22Rv1 (cell line): ENCODE measurements around the gene C1orf174.

ENCODE experiments used
- H3K27ac ChIP-seq: fragments of 450-650 bp; 2 replicates; pipeline ENCODE4 v1.5.1; 2017
- ZFX ChIP-seq: fragments of 450-650 bp; IDR thresholded peaks from 2 replicates; pipeline ENCODE4 v1.6.1; 2017; ENCODE audit warnings: antibody characterized with exemption, borderline replicate concordance
- TF ChIP-seq, protein P1 (sequence below): fragments of 450-650 bp; IDR thresholded peaks from 2 replicates; pipeline ENCODE4 v1.5.1; 2017; ENCODE audit warnings: mild to moderate bottlenecking

C1orf174 gene

DNA sequence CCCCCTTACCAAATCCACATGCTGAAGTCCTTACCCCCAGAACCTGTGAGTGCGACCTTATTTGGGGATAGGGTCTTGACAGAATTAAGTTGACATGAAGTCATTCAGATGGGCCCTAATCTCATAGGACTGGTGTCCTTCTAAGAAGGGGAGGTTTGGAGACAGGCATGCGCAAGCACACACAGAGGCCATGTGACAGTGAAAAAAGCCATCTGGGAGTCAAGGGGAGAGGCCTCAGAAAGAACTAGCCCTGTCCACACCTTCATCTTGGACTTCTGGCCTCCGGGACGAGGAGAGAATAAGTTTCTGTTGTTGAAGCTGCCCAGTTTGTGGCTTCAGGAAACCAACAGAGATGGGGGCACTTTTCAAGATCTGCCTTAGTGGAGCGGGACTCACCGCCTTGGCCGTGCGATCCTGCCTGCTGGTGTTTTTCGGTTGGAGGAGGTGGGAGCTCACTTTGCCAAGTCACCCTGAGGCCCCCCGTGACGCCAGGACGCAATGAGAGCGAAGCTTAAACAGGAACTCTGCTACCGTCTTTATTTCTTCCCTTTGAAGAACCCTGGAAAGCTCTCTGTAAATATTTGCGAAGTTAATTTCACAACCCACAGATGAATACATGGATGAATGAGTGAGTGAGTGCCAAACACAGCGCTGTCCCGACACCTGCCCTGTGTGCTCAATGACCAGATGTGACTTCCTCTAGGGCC, 42.5 kb upstream of the C1orf174 start:
- H3K27ac ChIP-seq = no peak overlapping the region
- no peak for TF ChIP-seq ZFX

DNA sequence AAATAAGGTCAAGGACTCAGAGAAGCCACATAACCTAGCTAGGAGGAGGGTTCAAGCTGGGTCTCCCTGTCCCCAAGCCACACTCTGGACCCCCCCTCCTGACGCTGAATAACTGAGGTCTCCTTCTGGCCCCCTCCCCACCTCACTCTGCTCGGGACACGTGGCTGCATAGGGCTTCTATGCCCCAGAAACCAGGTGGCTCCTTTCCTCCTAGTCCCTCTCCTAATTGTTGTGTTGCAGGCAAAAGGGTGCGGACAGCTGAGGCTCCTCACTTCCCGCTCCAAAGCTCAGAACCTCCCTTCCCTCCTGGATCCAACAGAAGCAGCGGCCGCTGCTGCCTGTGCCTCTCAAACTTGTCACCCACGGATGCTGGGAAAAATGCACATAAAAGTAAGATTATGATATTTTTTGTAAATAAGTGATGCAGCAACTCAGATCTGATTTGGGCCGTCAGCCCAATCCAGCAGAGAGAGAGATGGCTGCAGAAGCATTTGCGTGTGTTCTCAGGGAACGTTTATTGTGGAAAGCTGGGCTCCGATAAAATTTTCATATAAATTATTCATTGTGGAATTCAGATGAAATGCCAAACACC, 40.8 kb upstream of the C1orf174 start:
- no peak for TF ChIP-seq ZFX
- TF ChIP-seq, protein P1, sequence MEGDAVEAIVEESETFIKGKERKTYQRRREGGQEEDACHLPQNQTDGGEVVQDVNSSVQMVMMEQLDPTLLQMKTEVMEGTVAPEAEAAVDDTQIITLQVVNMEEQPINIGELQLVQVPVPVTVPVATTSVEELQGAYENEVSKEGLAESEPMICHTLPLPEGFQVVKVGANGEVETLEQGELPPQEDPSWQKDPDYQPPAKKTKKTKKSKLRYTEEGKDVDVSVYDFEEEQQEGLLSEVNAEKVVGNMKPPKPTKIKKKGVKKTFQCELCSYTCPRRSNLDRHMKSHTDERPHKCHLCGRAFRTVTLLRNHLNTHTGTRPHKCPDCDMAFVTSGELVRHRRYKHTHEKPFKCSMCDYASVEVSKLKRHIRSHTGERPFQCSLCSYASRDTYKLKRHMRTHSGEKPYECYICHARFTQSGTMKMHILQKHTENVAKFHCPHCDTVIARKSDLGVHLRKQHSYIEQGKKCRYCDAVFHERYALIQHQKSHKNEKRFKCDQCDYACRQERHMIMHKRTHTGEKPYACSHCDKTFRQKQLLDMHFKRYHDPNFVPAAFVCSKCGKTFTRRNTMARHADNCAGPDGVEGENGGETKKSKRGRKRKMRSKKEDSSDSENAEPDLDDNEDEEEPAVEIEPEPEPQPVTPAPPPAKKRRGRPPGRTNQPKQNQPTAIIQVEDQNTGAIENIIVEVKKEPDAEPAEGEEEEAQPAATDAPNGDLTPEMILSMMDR = no peak
- H3K27ac ChIP-seq = no peak overlapping the region

DNA sequence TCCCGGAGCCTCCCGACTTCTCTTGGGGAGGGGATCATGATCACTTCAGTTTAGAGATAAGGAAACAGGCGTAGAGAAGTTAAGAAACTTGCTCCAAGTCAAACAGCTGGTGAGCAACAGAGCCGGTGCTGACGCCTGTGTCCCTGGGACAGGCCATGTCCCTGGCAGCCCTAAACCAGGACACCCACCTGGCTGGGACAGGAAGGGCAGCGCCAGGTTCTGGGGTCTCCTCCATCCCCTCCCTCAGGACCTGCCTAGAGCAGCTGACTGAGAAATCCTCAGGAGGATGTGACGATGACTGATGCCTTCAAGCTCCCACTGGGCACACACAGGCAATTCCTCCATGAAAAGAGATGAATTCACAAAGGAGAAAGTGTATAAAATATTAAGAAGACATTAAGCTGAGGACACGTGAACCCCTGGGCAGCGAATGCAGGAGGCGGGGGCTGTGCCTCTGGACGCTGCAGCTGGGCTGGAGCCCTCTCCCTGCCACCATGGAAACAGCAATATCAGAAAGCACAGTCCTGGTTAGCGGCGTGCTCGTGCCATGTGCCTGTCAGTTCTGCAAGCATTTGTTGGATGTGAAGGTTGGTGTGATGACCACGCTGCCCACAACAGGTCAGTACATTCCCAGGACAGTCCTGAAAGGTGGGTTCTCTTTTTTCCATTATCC, 40.1 kb upstream of the C1orf174 start:
- TF ChIP-seq ZFX = no peak
- TF ChIP-seq, protein P1 = no peak
- no peak overlapping the region for H3K27ac ChIP-seq

DNA sequence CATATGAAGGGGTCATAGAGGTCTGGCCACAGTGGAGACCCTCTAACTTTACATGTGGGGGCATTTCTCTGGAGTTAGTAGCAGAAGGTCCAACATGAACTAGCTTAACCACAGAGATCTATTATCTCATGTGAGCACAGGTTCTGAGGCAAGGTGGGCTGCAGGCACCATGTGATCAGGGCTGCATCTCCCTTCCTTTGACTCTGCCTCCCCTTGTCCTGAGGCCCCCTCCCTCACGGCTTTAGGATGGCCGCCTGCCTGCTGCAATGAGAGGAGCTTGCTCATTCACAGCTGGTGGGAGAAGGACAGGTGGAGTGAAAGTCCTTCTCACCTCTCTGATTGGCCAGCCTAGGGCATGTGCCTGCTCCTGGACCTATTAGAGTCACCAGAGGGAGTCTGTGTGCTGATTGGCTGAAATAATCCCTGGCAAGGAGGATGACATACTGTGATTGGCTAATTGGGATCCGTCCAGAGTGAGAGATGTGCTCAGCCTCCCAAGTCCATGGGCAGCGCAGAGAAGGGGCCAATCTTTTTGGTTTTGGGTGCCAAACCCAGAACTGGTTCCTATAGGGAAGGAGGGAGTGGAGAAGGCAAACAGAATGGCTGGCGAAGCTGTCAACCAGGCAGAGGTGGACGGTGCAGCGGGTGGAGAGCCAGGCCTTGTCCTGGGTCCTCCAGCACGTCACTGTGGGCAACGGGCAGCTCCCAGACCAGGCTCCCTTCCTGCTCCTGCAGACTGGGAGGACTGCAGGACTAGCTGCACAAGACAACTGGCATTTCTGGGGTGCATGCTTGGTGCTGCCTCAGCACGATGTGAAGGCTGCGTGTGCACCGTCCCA, 39.4 kb upstream of the C1orf174 start:
- no peak overlapping the region for H3K27ac ChIP-seq
- TF ChIP-seq, protein P1 = no peak

DNA sequence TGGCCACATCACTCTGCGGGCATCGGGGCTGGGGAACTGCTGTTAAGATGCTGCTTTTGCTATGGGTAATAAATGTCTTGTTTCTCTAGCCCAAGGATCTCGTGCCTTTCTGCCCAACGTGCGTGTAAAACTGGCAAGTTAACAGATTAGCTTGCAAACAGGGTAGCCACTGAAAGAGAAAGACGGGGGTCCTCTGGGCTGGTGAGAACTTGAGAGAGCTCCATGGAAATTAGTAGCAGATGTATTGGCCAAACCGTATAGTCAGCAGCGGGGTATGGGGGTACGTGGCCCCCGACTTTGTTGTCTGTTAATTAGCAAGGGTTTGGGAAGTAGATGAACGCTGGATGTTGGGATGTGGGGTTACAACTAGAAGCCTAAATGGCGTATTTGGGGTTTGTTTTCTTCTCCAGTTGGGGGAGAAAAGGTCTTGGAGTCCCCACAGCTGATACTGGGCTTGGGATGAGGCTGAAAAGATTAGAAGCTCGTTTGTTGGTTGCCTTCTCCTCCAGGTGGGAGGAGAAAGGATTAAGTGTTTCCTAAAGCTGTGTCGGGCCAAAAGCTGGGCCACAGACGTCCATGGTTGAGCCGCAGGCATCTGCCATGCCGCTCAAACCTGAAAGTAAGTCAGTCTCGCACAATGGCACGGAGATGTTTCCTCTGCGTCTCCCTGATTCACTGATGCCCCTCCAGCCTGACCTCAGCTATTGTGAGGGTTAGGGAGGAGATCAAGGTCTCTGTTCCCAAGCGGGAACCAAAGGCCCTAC, 32.3 kb upstream of the C1orf174 start:
- H3K27ac ChIP-seq = no peak overlapping the region
- TF ChIP-seq, protein P1 = no peak
- no peak for TF ChIP-seq ZFX

DNA sequence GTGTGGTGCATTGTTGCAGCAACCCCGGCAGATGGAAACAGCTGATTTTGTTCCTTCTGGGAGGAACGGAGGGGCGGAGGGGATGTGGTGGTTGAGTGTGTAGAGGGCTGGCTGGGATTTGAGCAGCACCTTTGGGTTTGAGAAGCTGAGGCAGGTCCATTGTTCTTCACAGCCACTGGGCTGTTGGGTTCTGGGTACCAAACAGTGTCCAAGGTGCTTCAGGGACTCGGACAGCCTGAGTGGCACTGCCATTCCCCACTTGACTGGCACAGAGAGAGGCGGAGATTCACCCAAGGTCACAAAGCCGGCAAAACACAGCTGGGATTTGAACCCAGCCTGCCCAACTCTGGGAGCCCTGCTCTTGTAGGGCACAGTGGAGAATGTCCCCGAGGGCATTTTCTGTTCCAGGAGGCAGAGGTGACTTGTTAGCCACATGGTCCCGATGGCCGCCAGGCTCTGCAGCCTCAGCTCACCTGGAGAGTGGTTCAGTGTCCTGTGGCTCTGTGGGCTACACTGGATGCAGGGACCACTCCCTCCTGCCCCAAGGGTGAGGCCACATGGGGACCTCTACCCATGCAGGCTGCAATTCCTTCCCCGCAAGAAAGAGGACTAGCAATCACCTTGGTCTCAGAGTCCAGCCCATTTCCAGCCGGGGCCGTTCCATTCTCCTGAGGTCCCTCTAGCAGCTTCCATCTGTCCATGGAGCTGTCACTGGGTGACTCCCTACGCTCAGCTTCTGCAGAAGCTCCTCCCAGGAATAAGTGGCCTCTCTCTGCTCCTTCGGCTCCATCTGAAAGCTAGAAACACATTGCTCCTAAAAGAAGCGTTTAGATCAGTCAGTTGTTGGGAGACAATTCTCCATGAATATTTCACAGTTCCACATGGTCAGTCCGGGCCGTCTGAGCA, 31.2 kb upstream of the C1orf174 start:
- no peak for TF ChIP-seq ZFX
- TF ChIP-seq, protein P1 = no peak
- no peak overlapping the region for H3K27ac ChIP-seq
